Measurements from ENCODE around the gene LONP2. TPM values are rescaled to one million over a fixed set of nuclear protein-coding genes. Genes with fewer than 3 reads are reported as not detected.

The LONP2 gene
- total and polyA plus RNA-seq, 9 of the 15 experiments (the other 6 are each of a cell fraction or from before 2014, with no cell fraction given), result 8.1 to 41.2 (median 25.6) TPM

DNA sequence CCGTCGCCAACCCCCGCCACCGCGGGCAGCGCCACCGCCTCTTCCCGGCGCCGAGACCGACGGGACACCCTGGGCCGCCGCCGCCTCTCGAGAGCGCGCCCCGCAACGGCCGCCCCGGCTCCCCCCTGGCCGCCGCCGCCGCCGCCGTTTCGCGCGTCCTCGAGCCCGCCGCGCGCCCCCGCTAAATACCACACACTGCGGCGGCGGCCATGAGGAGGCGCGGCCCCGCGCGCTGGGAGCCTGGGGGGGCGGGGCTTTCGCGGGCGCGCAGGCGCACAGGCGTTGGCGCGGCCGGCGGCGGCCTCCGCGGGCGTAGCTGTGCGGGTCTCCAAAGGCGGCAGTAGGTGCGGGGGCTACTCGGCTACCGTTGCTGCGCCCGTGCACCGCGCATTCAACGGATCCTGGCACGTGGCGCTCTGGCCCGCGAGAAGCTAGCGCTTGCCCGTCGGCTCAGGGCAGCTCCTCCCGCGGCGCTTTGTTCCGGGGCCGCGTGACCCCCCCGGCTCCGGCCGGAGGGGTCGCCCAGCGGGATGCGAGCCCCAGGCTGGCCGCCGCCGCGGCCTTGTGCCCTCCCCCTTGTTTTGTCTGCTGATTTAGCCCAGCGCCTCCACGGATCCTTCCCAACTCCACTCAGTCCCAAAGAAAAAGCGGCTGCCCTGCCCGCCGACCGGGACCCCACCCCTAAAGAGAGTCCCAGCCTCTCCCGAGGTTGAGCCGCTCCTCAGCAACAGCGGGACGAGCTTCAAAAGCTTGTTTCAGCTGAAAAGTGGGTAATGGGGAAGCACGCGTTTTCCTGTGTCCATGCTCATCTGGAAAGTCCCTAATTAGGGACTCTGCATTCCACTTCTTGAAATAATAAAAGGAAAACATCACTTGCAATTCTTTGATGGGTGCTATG is 141.4 kb downstream of the LONP2 start, which contains the start of gene SIAH1 (continued):
- TF ChIP-seq, protein P1, sequence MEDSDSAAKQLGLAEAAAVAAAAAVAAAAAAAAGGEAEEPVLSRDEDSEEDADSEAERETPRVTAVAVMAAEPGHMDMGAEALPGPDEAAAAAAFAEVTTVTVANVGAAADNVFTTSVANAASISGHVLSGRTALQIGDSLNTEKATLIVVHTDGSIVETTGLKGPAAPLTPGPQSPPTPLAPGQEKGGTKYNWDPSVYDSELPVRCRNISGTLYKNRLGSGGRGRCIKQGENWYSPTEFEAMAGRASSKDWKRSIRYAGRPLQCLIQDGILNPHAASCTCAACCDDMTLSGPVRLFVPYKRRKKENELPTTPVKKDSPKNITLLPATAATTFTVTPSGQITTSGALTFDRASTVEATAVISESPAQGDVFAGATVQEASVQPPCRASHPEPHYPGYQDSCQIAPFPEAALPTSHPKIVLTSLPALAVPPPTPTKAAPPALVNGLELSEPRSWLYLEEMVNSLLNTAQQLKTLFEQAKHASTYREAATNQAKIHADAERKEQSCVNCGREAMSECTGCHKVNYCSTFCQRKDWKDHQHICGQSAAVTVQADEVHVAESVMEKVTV (CRISPR knock-in tag; IDR thresholded peaks at IDR 0.05), result no peak
- TF ChIP-seq, protein P2, sequence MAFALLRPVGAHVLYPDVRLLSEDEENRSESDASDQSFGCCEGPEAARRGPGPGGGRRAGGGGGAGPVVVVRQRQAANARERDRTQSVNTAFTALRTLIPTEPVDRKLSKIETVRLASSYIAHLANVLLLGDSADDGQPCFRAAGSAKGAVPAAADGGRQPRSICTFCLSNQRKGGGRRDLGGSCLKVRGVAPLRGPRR (CRISPR knock-in tag; IDR thresholded peaks at IDR 0.05), result no peak
- TF ChIP-seq HDAC6 (IDR thresholded peaks at IDR 0.05; ENCODE audit: low read depth, low read length) (no peak), SMC3 (conservative IDR thresholded peaks at IDR 0.05; ENCODE audit: insufficient read depth, low read depth, low read length) (no peak), ZNF79 (CRISPR knock-in tag; IDR thresholded peaks at IDR 0.05; ENCODE audit: low read depth) (no peak), PHF8 (IDR thresholded peaks at IDR 0.05; ENCODE audit: borderline replicate concordance, low read length) (peak; percentile 95; the same call in 1 of the 2 replicates), GABPB2 (CRISPR knock-in tag; conservative IDR thresholded peaks at IDR 0.05) (no peak), CTBP1 (IDR thresholded peaks at IDR 0.05; ENCODE audit: borderline replicate concordance) (peak; percentile 90; the same call in 1 of the 2 replicates), RNF2 (IDR thresholded peaks at IDR 0.05) (no peak), FOXA3 (CRISPR knock-in tag; conservative IDR thresholded peaks at IDR 0.05 in 1 of 2, IDR thresholded peaks at IDR 0.05 in 1 of 2) (no peak), PTRF (tag; IDR thresholded peaks at IDR 0.05) (no peak)
- TF ChIP-seq, protein P3, sequence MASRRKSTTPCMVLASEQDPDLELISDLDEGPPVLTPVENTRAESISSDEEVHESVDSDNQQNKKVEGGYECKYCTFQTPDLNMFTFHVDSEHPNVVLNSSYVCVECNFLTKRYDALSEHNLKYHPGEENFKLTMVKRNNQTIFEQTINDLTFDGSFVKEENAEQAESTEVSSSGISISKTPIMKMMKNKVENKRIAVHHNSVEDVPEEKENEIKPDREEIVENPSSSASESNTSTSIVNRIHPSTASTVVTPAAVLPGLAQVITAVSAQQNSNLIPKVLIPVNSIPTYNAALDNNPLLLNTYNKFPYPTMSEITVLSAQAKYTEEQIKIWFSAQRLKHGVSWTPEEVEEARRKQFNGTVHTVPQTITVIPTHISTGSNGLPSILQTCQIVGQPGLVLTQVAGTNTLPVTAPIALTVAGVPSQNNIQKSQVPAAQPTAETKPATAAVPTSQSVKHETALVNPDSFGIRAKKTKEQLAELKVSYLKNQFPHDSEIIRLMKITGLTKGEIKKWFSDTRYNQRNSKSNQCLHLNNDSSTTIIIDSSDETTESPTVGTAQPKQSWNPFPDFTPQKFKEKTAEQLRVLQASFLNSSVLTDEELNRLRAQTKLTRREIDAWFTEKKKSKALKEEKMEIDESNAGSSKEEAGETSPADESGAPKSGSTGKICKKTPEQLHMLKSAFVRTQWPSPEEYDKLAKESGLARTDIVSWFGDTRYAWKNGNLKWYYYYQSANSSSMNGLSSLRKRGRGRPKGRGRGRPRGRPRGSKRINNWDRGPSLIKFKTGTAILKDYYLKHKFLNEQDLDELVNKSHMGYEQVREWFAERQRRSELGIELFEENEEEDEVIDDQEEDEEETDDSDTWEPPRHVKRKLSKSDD (conservative IDR thresholded peaks at IDR 0.05; ENCODE audit: low read length), result no peak
- TF ChIP-seq, protein P4, sequence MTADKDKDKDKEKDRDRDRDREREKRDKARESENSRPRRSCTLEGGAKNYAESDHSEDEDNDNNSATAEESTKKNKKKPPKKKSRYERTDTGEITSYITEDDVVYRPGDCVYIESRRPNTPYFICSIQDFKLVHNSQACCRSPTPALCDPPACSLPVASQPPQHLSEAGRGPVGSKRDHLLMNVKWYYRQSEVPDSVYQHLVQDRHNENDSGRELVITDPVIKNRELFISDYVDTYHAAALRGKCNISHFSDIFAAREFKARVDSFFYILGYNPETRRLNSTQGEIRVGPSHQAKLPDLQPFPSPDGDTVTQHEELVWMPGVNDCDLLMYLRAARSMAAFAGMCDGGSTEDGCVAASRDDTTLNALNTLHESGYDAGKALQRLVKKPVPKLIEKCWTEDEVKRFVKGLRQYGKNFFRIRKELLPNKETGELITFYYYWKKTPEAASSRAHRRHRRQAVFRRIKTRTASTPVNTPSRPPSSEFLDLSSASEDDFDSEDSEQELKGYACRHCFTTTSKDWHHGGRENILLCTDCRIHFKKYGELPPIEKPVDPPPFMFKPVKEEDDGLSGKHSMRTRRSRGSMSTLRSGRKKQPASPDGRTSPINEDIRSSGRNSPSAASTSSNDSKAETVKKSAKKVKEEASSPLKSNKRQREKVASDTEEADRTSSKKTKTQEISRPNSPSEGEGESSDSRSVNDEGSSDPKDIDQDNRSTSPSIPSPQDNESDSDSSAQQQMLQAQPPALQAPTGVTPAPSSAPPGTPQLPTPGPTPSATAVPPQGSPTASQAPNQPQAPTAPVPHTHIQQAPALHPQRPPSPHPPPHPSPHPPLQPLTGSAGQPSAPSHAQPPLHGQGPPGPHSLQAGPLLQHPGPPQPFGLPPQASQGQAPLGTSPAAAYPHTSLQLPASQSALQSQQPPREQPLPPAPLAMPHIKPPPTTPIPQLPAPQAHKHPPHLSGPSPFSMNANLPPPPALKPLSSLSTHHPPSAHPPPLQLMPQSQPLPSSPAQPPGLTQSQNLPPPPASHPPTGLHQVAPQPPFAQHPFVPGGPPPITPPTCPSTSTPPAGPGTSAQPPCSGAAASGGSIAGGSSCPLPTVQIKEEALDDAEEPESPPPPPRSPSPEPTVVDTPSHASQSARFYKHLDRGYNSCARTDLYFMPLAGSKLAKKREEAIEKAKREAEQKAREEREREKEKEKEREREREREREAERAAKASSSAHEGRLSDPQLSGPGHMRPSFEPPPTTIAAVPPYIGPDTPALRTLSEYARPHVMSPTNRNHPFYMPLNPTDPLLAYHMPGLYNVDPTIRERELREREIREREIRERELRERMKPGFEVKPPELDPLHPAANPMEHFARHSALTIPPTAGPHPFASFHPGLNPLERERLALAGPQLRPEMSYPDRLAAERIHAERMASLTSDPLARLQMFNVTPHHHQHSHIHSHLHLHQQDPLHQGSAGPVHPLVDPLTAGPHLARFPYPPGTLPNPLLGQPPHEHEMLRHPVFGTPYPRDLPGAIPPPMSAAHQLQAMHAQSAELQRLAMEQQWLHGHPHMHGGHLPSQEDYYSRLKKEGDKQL (CRISPR knock-in tag; IDR thresholded peaks at IDR 0.05; ENCODE audit: borderline replicate concordance), result no peak
- TF ChIP-seq, protein P5, sequence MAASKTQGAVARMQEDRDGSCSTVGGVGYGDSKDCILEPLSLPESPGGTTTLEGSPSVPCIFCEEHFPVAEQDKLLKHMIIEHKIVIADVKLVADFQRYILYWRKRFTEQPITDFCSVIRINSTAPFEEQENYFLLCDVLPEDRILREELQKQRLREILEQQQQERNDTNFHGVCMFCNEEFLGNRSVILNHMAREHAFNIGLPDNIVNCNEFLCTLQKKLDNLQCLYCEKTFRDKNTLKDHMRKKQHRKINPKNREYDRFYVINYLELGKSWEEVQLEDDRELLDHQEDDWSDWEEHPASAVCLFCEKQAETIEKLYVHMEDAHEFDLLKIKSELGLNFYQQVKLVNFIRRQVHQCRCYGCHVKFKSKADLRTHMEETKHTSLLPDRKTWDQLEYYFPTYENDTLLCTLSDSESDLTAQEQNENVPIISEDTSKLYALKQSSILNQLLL (CRISPR knock-in tag; IDR thresholded peaks at IDR 0.05; ENCODE audit: borderline replicate concordance), result no peak
